PC-9 (cell line): ENCODE measurements around the gene TAS1R1. TPM values are rescaled to one million over a fixed set of nuclear protein-coding genes. Genes with fewer than 3 reads are reported as not detected.
"Not testable (repeated sequence)": the region's sequence is repeated elsewhere in the genome, so short reads cannot be mapped to it uniquely, and the experiment has no call there.

Experiments
- BruUV-seq: library from RNA; stranded (reverse); fragments of 400-500 nt; replicated peaks from 2 replicates; lab custom pipeline; 2021; lab: Mats Ljungman, UMichigan
- CTCF ChIA-PET: fragments of 300-600 bp; sonication (Branson Sonifier 250); formaldehyde crosslinking; loops from one replicate; lab custom pipeline; 2022; ENCODE audit warnings: antibody characterized with exemption; lab: Charles Lee
- POLR2A ChIA-PET: fragments of 300-600 bp; sonication (Branson Sonifier 250); formaldehyde crosslinking; loops from one replicate; lab custom pipeline; 2022; ENCODE audit warnings: antibody characterized with exemption; ENCODE audit not compliant: unreplicated experiment; lab: Charles Lee
- DNase-seq, 2 experiments: peaks; one replicate each; pipeline versions ENCODE4 v3.0.0 to v3.0.0-alpha.2; 2015 to 2022; ENCODE audit warnings: mixed read lengths in 1 of 2
- H2AFZ ChIP-seq: fragments of 200-600 bp; sonication (generic); 2 replicates; pipeline ENCODE4 v1.8.1; 2017; ENCODE audit warnings: antibody characterized with exemption
- H3F3A ChIP-seq: fragments of 200-600 bp; sonication (generic); 2 replicates; pipeline ENCODE4 v1.8.1; 2017; ENCODE audit warnings: antibody characterized with exemption, mild to moderate bottlenecking, low read depth; ENCODE audit not compliant: insufficient read depth
- H3K27ac ChIP-seq: fragments of 200-600 bp; sonication (generic); 2 replicates; pipeline ENCODE4 v1.6.1; 2016; ENCODE audit warnings: mixed run types
- H3K27me3 ChIP-seq: fragments of 200-600 bp; sonication (generic); 2 replicates; pipeline ENCODE4 v1.6.1; 2016; ENCODE audit warnings: low read depth, mixed run types; ENCODE audit not compliant: insufficient read depth
- H3K36me3 ChIP-seq: fragments of 200-600 bp; sonication (generic); 2 replicates; pipeline ENCODE4 v1.6.1; 2016; ENCODE audit warnings: low read depth, mixed run types
- H3K4me1 ChIP-seq: fragments of 200-600 bp; sonication (generic); replicated peaks from 2 replicates; pipeline ENCODE4 v1.6.1; 2016; ENCODE audit warnings: mixed run types; ENCODE audit not compliant: insufficient read depth
- H3K4me2 ChIP-seq: fragments of 200-600 bp; sonication (generic); 2 replicates; pipeline ENCODE4 v1.6.1; 2017; ENCODE audit warnings: mixed run types
- H3K4me3 ChIP-seq: fragments of 200-600 bp; sonication (generic); 2 replicates; pipeline ENCODE4 v1.6.1; 2016; ENCODE audit warnings: mixed run types
- H3K79me2 ChIP-seq: fragments of 200-600 bp; sonication (generic); 2 replicates; pipeline ENCODE4 v1.6.1; 2017; ENCODE audit warnings: low read depth, mixed run types
- H3K9me2 ChIP-seq: fragments of 200-600 bp; sonication (generic); 2 replicates; pipeline ENCODE4 v1.8.1; 2017; ENCODE audit warnings: mild to moderate bottlenecking; ENCODE audit not compliant: insufficient read depth
- H3K9me3 ChIP-seq: fragments of 200-600 bp; sonication (generic); 2 replicates; pipeline ENCODE4 v1.8.1; 2016; ENCODE audit warnings: low read depth; ENCODE audit not compliant: insufficient read depth
- H4K20me1 ChIP-seq: fragments of 200-600 bp; sonication (generic); 2 replicates; pipeline ENCODE4 v1.8.1; 2017; ENCODE audit not compliant: insufficient read depth
- EZH2 ChIP-seq: fragments of 200-600 bp; sonication (generic); IDR thresholded peaks from 2 replicates; pipeline ENCODE4 v1.8.0; 2017; ENCODE audit warnings: antibody characterized with exemption, low read depth
- intact Hi-C: fragments of 100-400 bp; cut with micrococcal nuclease; formaldehyde crosslinking; loops from one replicate; pipeline ENCODE4 v1.10.0; 2022; ENCODE audit not compliant: unreplicated experiment
- total RNA-seq: library from RNA; stranded (reverse); gene quantifications from 2 replicates; pipeline ENCODE4 v1.2.3, GENCODE V29; 2021
- TF ChIP-seq, protein P1 (sequence below): fragments of 200-600 bp; sonication (generic); conservative IDR thresholded peaks from 2 replicates; pipeline ENCODE4 v1.6.1; 2017; ENCODE audit warnings: mixed run types, antibody characterized with exemption, mild to moderate bottlenecking, moderate library complexity

The TAS1R1 gene
- total RNA-seq, 1 experiment from 2014 or later: not detected

- Histone ChIP-seq H3K4me3 (no peak overlapping the region), H3K36me3 (no peaks in the 10 kb centered on the region), H3F3A (no peaks in the 10 kb centered on the region), H3K27ac (no peak overlapping the region), H3K4me1 (no peaks in the 10 kb centered on the region), H3K4me2 (no peak overlapping the region), H2AFZ (no peak overlapping the region), H3K27me3 (no peaks in the 10 kb centered on the region), H3K79me2 (no peaks in the 10 kb centered on the region), H3K9me3 (no peaks in the 10 kb centered on the region), H4K20me1 (peaks cover 3% of the 10 kb centered on the region; the same call in 1 of the 2 replicates), H3K9me2 (no peaks in the 10 kb centered on the region)
- no peak for DNase-seq
- POLR2A ChIA-PET: interaction anchor here (0.6 kb wide), 1 partner anchor 26 kb away, joined by 4 read pairs; no protein-coding TSS in a partner anchor
- intact Hi-C loops: no loop called here
- TF ChIP-seq EZH2: no peak
- TF ChIP-seq, protein P1, sequence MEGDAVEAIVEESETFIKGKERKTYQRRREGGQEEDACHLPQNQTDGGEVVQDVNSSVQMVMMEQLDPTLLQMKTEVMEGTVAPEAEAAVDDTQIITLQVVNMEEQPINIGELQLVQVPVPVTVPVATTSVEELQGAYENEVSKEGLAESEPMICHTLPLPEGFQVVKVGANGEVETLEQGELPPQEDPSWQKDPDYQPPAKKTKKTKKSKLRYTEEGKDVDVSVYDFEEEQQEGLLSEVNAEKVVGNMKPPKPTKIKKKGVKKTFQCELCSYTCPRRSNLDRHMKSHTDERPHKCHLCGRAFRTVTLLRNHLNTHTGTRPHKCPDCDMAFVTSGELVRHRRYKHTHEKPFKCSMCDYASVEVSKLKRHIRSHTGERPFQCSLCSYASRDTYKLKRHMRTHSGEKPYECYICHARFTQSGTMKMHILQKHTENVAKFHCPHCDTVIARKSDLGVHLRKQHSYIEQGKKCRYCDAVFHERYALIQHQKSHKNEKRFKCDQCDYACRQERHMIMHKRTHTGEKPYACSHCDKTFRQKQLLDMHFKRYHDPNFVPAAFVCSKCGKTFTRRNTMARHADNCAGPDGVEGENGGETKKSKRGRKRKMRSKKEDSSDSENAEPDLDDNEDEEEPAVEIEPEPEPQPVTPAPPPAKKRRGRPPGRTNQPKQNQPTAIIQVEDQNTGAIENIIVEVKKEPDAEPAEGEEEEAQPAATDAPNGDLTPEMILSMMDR: no peak
- BruUV-seq: no TSS peak
- CTCF ChIA-PET: interaction anchor here (0.6 kb wide), 1 partner anchor 92 kb away, joined by 5 read pairs; no protein-coding TSS in a partner anchor
Measured at GRCh38 chr1:6547301-6547700, 7.8 kb upstream of the TAS1R1 start.

- Histone ChIP-seq H2AFZ (peak within 1 kb of the TSS; percentile 79), H3K4me2 (peak within 1 kb of the TSS; percentile 82), H3K9me2 (no peaks in the 10 kb centered on the region), H3K27me3 (no peaks in the 10 kb centered on the region), H3K4me3 (peak within 1 kb of the TSS; percentile 70), H3F3A (no peaks in the 10 kb centered on the region), H3K4me1 (peaks cover 8% of the 10 kb centered on the region; the same call in 1 of the 2 replicates), H3K36me3 (no peaks in the 10 kb centered on the region), H4K20me1 (peaks cover 8% of the 10 kb centered on the region), H3K27ac (no peak within 1 kb of the TSS), H3K79me2 (peaks cover 18% of the 10 kb centered on the region), H3K9me3 (no peaks in the 10 kb centered on the region)
- DNase-seq: peak; percentile 68 to 91
- intact Hi-C loops: loop anchor here (1.0 to 2.0 kb wide), 2 partner anchors 47 to 71 kb away; partner anchors contain the start of gene THAP3
- no TSS peak for BruUV-seq
- ChIA-PET CTCF (interaction anchor here (0.6 to 0.7 kb wide), 5 partner anchors 27 to 410 kb away, joined by 3 to 8 read pairs (median 3); partner anchors contain the start of gene PHF13), POLR2A (no interaction called here)
- TF ChIP-seq, protein P1: peak; percentile 86
- TF ChIP-seq EZH2: no peak
Measured at GRCh38 chr1:6554031-6554906, 838 bp upstream of the TAS1R1 start, which contains the start of gene NOL9. TSS of gene NOL9 (minus strand) at chr1:6554513. CDS start at chr1:6554502, 11 bp downstream.

- CTCF ChIA-PET: no interaction called here
- Histone ChIP-seq H3K4me3 (no peak overlapping the region), H3K27me3 (0 out of 2 replicates have a peak, but pooled peaks cover 3% of the 10 kb centered on the region), H3F3A (no peaks in the 10 kb centered on the region), H4K20me1 (peaks cover 4% of the 10 kb centered on the region), H3K36me3 (no peaks in the 10 kb centered on the region), H3K4me2 (no peak overlapping the region), H3K4me1 (peaks cover 8% of the 10 kb centered on the region; the same call in 1 of the 2 replicates), H3K9me3 (no peaks in the 10 kb centered on the region), H3K79me2 (peaks cover 16% of the 10 kb centered on the region), H2AFZ (no peak overlapping the region), H3K9me2 (no peaks in the 10 kb centered on the region), H3K27ac (no peak overlapping the region)
- no TSS peak for BruUV-seq
- intact Hi-C loops: no loop called here
- POLR2A ChIA-PET: no interaction called here
- no peak for DNase-seq
- TF ChIP-seq EZH2: no peak
- TF ChIP-seq, protein P1: no peak
Measured at GRCh38 chr1:6557597-6557996, 2.5 kb downstream of the TAS1R1 start.

GRCh38 chr1:6559161-6559560 lies 4.1 kb downstream of the TAS1R1 start:
- DNase-seq, H3K36me3 ChIP-seq, H3K9me2 ChIP-seq, intact Hi-C loops, H3F3A ChIP-seq, H2AFZ ChIP-seq, H3K4me1 ChIP-seq, POLR2A ChIA-PET, H3K4me2 ChIP-seq, H3K79me2 ChIP-seq, H3K27ac ChIP-seq, H3K4me3 ChIP-seq, BruUV-seq, H4K20me1 ChIP-seq, H3K9me3 ChIP-seq: not testable (repeated sequence)
- CTCF ChIA-PET: interaction anchor here (0.8 kb wide), 1 partner anchor 23 kb away, joined by 4 read pairs; no protein-coding TSS in a partner anchor
- peaks cover 19% of the 10 kb centered on the region for H3K27me3 ChIP-seq
